Measurements from ENCODE around the gene SLC2A13.

The SLC2A13 gene

DNA sequence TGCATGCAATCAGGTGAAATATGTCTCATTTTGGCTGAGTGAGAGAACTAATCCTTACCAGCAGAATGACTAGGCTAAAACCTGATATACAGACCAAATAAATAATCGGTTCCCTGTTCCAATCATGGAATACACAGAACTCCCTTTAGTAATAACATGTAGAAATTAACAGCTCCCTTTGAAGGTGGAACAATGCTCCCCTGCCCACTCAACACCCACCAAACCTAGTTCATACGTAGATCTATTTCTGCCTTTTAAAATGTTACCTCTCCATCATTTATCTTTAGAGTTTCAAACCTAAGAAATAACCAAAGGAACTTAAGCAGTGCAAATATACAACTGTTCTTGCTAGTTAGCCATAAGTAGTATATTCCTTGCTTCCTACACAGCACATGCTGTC lies 332.6 kb downstream of the SLC2A13 start:
- no peak for DNase-seq (ENCODE audit: low read depth)
- TF ChIP-seq, protein P1, sequence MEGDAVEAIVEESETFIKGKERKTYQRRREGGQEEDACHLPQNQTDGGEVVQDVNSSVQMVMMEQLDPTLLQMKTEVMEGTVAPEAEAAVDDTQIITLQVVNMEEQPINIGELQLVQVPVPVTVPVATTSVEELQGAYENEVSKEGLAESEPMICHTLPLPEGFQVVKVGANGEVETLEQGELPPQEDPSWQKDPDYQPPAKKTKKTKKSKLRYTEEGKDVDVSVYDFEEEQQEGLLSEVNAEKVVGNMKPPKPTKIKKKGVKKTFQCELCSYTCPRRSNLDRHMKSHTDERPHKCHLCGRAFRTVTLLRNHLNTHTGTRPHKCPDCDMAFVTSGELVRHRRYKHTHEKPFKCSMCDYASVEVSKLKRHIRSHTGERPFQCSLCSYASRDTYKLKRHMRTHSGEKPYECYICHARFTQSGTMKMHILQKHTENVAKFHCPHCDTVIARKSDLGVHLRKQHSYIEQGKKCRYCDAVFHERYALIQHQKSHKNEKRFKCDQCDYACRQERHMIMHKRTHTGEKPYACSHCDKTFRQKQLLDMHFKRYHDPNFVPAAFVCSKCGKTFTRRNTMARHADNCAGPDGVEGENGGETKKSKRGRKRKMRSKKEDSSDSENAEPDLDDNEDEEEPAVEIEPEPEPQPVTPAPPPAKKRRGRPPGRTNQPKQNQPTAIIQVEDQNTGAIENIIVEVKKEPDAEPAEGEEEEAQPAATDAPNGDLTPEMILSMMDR (IDR thresholded peaks at IDR 0.05; ENCODE audit: low read depth, low read length, missing control alignments): no peak
- no peak overlapping the region for H3K4me3 ChIP-seq (ENCODE audit: low read depth, low read length)
- in situ Hi-C loops (cut with HindIII; ENCODE audit: low sequenced_read_pairs): no loop called here

- in situ Hi-C loops (cut with HindIII; ENCODE audit: low sequenced_read_pairs): no loop called here
- DNase-seq (ENCODE audit: low read depth): no peak
- H3K4me3 ChIP-seq (ENCODE audit: low read depth, low read length): no peak overlapping the region
- TF ChIP-seq, protein P1 (IDR thresholded peaks at IDR 0.05; ENCODE audit: low read depth, low read length, missing control alignments): no peak
Measured at GRCh38 chr12:39772821-39773259, 333.0 kb downstream of the SLC2A13 start.

DNA sequence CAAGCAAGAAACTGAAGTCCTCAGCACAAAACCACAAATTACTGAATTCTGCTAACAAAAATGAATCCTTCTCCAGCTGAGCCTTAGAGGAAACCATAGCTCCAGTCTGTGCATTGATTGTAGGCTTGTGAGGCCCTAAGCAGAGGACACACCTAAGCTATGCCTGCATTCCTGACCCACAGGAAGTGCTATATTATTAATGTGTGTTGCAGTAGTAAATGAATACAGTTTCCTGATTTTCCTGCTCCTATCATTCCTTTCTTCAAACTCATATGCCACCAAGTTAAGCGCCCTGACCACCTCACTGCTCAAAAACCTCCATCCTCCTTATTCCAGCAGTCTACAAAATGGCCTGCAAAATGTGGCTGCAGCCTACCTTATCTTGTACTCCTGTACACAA lies 334.4 kb downstream of the SLC2A13 start:
- no peak overlapping the region for H3K4me3 ChIP-seq (ENCODE audit: low read depth, low read length)
- in situ Hi-C loops (cut with HindIII; ENCODE audit: low sequenced_read_pairs): no loop called here
- DNase-seq (ENCODE audit: low read depth): no peak
- TF ChIP-seq, protein P1 (IDR thresholded peaks at IDR 0.05; ENCODE audit: low read depth, low read length, missing control alignments): no peak

- peak; percentile 28 for DNase-seq (ENCODE audit: low read depth)
- in situ Hi-C loops (cut with HindIII; ENCODE audit: low sequenced_read_pairs): no loop called here
- no peak overlapping the region for H3K4me3 ChIP-seq (ENCODE audit: low read depth, low read length)
- TF ChIP-seq, protein P1 (IDR thresholded peaks at IDR 0.05; ENCODE audit: low read depth, low read length, missing control alignments): peak; percentile 80
Measured at GRCh38 chr12:39764944-39765560, 340.8 kb downstream of the SLC2A13 start.

DNA sequence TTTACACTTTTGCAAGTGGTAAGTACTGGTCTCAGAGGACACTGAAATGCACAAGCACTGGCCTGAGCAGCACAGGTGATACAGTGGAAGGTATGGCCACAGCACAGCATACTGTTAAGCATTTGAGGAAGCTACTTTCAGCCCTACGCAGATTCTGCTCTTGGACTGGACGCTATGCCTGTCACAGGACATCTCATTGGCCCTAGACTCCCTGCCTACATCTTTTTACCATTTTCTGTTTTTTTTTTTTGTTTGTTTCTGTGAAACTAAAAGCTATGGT lies 342.1 kb downstream of the SLC2A13 start:
- H3K4me3 ChIP-seq (ENCODE audit: low read depth, low read length): no peak overlapping the region
- DNase-seq (ENCODE audit: low read depth): no peak
- TF ChIP-seq, protein P1 (IDR thresholded peaks at IDR 0.05; ENCODE audit: low read depth, low read length, missing control alignments): no peak
- in situ Hi-C loops (cut with HindIII; ENCODE audit: low sequenced_read_pairs): no loop called here

- TF ChIP-seq, protein P1 (IDR thresholded peaks at IDR 0.05; ENCODE audit: low read depth, low read length, missing control alignments): no peak
- in situ Hi-C loops (cut with HindIII; ENCODE audit: low sequenced_read_pairs): no loop called here
- DNase-seq (ENCODE audit: low read depth): no peak
- H3K4me3 ChIP-seq (ENCODE audit: low read depth, low read length): no peak overlapping the region
Measured at GRCh38 chr12:39763071-39763889, 342.6 kb downstream of the SLC2A13 start.

Measured in astrocyte of the cerebellum (primary cell).